HG03575 (cell line): Measurements from ENCODE around the gene DDIT3.

Experiments used
- ATAC-seq: cut with Tn5 transposase; IDR thresholded peaks from one replicate; pipeline ENCODE4 v1.9.1; 2021; ENCODE audit not compliant: unreplicated experiment, insufficient number of reproducible peaks, low FRiP score; ENCODE audit errors: extremely low read depth

The DDIT3 gene

GRCh38 chr12:57475271-57476161 is 44.8 kb downstream of the DDIT3 start:
- no peak for ATAC-seq

- no peak for ATAC-seq
Observed at GRCh38 chr12:57474862-57475261, 45.5 kb downstream of the DDIT3 start.

GRCh38 chr12:57474430-57474829 is 45.9 kb downstream of the DDIT3 start:
- ATAC-seq: no peak

- ATAC-seq: no peak
Observed at GRCh38 chr12:57473886-57474285, 46.4 kb downstream of the DDIT3 start.

- no peak for ATAC-seq
Observed at GRCh38 chr12:57473392-57473791, 46.9 kb downstream of the DDIT3 start.

- no peak for ATAC-seq
Observed at GRCh38 chr12:57472391-57472790, 47.9 kb downstream of the DDIT3 start.

- no peak for ATAC-seq
Observed at GRCh38 chr12:57471661-57472060, 48.7 kb downstream of the DDIT3 start.

- ATAC-seq: no peak
Observed at GRCh38 chr12:57470970-57471656, 49.2 kb downstream of the DDIT3 start.

GRCh38 chr12:57470286-57470969 is 49.9 kb downstream of the DDIT3 start:
- ATAC-seq: no peak

GRCh38 chr12:57469296-57470164 is 50.8 kb downstream of the DDIT3 start:
- no peak for ATAC-seq

GRCh38 chr12:57467915-57468314 is 52.4 kb downstream of the DDIT3 start:
- no peak for ATAC-seq

- no peak for ATAC-seq
Observed at GRCh38 chr12:57467212-57467874, 53.0 kb downstream of the DDIT3 start.
